Activated CD8-positive, alpha-beta memory T cell treated with anti-CD3 and anti-CD28 coated beads, Interleukin-2, amount 50 U/mL, for 1 hour (primary cell): ENCODE measurements around the gene MAP3K9.
"Not testable (repeated sequence)": the region's sequence is repeated elsewhere in the genome, so short reads cannot be mapped to it uniquely, and the experiment has no call there.

ENCODE experiments used
- DNase-seq: peaks from one replicate; pipeline ENCODE4 v3.0.0-alpha.2; 2020; ENCODE audit errors: extremely low read depth

Gene MAP3K9

GRCh38 chr14:70724944-70725343 is 84.4 kb downstream of the MAP3K9 start:
- DNase-seq: no peak

GRCh38 chr14:70724110-70724509 is 85.2 kb downstream of the MAP3K9 start:
- no peak for DNase-seq

GRCh38 chr14:70723276-70723675 is 86.0 kb downstream of the MAP3K9 start:
- no peak for DNase-seq

GRCh38 chr14:70722418-70722817 is 86.9 kb downstream of the MAP3K9 start:
- no peak for DNase-seq

GRCh38 chr14:70721542-70721941 is 87.8 kb downstream of the MAP3K9 start:
- no peak for DNase-seq

GRCh38 chr14:70718383-70719118 is 90.8 kb downstream of the MAP3K9 start:
- DNase-seq: no peak

GRCh38 chr14:70716958-70717357 is 92.4 kb downstream of the MAP3K9 start:
- DNase-seq: no peak

GRCh38 chr14:70716483-70716882 is 92.8 kb downstream of the MAP3K9 start:
- no peak for DNase-seq

- peak; percentile 26 for DNase-seq
Observed at GRCh38 chr14:70714055-70714550, 95.2 kb downstream of the MAP3K9 start.

GRCh38 chr14:70713511-70713916 is 95.8 kb downstream of the MAP3K9 start:
- no peak for DNase-seq

- no peak for DNase-seq
Observed at GRCh38 chr14:70713096-70713495, 96.2 kb downstream of the MAP3K9 start.

GRCh38 chr14:70711451-70711850 is 97.9 kb downstream of the MAP3K9 start:
- DNase-seq: no peak

GRCh38 chr14:70709726-70710382 is 99.5 kb downstream of the MAP3K9 start:
- no peak for DNase-seq

GRCh38 chr14:70708717-70709570 is 100.4 kb downstream of the MAP3K9 start:
- DNase-seq: no peak

GRCh38 chr14:70707138-70708038 is 101.9 kb downstream of the MAP3K9 start:
- no peak for DNase-seq

- DNase-seq: no peak
Observed at GRCh38 chr14:70706177-70706576, 103.1 kb downstream of the MAP3K9 start.

- DNase-seq: no peak
Observed at GRCh38 chr14:70704960-70705359, 104.4 kb downstream of the MAP3K9 start.

- not testable (repeated sequence) for DNase-seq
Observed at GRCh38 chr14:70703621-70704168, 105.6 kb downstream of the MAP3K9 start.

- no peak for DNase-seq
Observed at GRCh38 chr14:70702161-70702560, 107.2 kb downstream of the MAP3K9 start.

- DNase-seq: no peak
Observed at GRCh38 chr14:70701610-70702009, 107.7 kb downstream of the MAP3K9 start.
